Gastrocnemius medialis (tissue), 4 donors: Measurements from ENCODE around the gene CD200R1.

Experiments
- CTCF ChIP-seq, 5 experiments: fragments of 450-650 bp in 3 of 5; fragments of 200-600 bp in 2 of 5; sonication (generic) in 2 of 5; IDR thresholded peaks in 4 of 5; conservative IDR thresholded peaks in 1 of 5; 1 replicate in 4 of 5; 2 replicates in 1 of 5; pipeline ENCODE4 v1.5.1; 2016 to 2019; ENCODE audit warnings: antibody characterized with exemption in 5 of 5, mild to moderate bottlenecking in 3 of 5, moderate library complexity in 3 of 5
- POLR2A ChIP-seq, 2 donors: fragments of 450-650 bp; IDR thresholded peaks; one replicate each; pipeline ENCODE4 v1.6.1; 2017; ENCODE audit warnings: antibody characterized with exemption in 2 of 2, mild to moderate bottlenecking in 2 of 2, moderate library complexity in 2 of 2

DNA sequence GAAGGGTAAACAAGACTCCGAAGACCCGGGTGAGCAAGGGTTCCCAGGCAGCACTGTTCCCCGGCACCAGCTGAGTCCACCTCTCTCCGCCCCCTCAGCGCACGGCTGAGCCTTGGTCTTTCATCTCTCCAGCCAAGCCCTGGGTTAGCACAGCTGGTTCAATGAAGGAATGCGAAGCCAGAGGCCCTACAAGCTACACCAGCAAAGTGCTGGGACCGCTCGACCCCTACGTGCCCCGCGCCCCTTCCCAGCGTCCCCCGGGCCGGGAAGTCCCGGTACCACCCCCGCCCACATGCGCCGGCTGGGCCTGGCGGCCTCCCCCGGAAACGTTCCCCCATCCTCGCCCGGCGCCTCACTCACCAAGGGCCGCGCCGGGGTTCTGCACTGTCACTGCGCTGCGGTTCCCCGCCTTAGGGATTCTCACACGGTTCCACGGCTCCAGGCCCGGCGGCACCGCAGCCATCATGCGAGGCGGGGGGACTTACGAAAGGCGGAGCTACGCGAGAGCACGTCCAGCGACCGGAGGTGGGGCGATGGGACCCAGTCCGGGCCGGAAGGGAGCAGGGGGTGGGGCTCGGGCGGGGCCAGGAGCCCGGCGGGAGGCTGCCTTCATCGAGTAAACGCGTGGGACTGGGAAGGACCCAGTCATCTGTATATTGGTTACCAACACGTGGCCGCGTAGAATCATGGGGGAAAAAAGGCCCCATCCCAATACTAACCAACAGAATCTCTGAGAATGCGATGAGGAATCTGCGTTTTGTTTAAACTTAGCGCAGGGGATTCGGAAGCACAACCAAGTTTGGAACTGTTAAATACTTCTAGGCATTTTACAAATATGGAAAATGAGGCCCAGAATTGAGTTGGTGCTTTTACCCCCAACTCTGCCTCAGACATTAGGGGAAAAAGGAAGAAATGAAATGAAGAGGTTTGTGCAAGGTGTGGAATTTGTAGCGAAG lies 44.6 kb upstream of the CD200R1 start:
- TF ChIP-seq CTCF (IDR thresholded peaks at IDR 0.05 in 4 of 5, conservative IDR thresholded peaks at IDR 0.05 in 1 of 5) = no peak
- peak; percentile 51 to 65 for TF ChIP-seq POLR2A (IDR thresholded peaks at IDR 0.05)
